GM21576 (cell line): ENCODE measurements around the gene LARP1.
A peak's percentile ranks its signal among the peaks of the same experiment; 100 is the strongest.

Experiments used
- ATAC-seq: cut with Tn5 transposase; IDR thresholded peaks from one replicate; pipeline ENCODE4 v1.9.1; 2021; ENCODE audit warnings: mild to moderate bottlenecking, moderate library complexity; ENCODE audit not compliant: unreplicated experiment

The LARP1 gene

DNA sequence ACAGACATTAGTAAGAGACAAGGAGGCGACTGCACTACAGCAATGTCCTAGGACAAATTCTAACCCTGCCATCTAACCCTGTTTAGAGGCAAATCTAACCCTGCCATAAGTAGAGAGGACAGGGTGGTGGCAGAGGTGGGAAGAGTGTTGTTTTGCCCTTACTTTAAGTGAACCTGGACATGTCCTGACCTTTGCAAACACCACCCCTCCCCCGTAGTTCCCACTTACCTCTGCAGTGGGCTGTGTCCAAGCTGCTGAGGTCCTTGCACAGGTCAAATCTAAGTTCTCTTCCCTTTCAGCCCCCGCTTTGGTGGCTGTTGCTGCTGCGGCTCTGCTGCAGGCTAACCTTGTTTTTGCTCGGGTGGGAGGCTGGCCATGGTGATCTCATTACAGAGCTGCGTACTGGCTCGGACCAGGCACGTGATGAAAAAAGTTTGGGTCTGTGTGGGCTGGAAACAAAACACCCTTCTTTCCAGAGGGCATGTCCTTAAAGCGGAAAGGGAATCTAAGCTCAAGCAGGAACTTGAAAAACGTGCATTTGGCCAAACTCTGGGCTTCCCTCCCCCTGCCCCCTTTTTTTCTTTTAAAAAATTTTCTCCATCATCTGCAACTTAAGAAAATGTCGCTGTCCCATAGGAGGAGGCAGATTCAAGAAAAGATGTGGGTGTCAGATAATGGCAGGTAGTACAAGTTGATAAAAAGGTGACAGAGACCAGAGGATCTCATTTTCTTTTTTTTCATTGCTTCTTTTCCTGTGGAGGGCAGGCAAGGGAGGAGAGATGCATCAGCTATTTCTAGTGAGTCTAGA lies 95.3 kb downstream of the LARP1 start, which contains the start of gene FAXDC2:
TSS of gene FAXDC2 (minus strand) at position 349 of the 808 bp plus-strand sequence. CDS start 12,425 bp downstream, outside the sequence.
- ATAC-seq = no peak

DNA sequence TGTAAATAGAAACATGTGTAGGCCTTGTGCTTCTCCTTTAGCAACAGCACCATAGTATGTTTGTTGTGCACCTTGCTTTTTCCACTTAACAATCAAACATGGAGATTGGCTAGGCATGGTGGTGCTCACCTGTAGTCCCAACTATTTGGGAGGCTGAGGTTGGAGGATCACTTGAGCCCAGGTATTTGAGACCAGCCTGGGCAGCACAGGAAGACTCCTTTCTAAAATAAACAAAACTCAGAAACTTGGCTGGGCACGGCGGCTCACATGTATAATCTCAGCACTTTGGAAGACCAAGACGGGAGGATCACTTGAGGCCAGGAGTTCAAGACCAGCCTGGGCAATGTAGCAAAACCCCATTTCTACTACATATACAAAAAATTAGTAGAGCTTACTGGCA lies 96.2 kb downstream of the LARP1 start:
- no peak for ATAC-seq

DNA sequence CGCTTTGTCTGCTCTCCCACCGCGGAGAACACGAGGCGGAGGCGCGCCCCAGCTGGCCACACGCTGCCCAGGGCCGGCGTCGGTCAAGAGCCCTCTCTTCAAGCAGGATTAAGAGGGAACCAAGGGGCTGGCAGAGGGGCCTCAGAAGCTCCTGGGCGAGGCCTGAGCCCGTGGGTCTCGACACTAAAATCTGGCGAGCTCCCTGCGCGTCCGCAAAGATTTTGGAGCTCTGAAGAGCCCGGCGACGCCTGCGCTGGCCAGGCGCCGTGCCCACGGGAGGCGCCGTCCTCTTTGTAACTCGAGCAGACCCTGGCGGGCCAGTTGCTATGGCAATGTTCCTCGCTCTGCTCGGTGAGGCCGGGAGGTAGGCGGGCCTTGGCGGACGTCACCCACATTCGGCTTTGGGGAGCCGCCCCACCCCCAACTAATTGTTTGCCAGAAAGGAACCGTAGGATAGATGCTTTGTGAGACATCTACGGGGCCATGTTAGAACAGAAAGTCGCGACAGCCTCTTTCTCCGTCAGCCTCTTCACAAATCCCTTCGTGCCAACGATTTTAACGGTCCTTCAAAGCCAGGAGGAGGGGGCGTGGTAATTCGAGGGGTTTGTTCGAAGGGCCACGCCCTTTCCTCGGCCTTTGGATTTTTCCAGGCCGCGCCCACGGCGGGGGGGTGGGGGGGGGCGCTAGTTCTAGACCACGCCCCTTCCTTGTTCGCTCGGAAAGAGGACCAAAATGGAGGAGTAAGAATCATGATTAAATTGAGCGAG lies 102.5 kb downstream of the LARP1 start:
- ATAC-seq = peak; percentile 60

DNA sequence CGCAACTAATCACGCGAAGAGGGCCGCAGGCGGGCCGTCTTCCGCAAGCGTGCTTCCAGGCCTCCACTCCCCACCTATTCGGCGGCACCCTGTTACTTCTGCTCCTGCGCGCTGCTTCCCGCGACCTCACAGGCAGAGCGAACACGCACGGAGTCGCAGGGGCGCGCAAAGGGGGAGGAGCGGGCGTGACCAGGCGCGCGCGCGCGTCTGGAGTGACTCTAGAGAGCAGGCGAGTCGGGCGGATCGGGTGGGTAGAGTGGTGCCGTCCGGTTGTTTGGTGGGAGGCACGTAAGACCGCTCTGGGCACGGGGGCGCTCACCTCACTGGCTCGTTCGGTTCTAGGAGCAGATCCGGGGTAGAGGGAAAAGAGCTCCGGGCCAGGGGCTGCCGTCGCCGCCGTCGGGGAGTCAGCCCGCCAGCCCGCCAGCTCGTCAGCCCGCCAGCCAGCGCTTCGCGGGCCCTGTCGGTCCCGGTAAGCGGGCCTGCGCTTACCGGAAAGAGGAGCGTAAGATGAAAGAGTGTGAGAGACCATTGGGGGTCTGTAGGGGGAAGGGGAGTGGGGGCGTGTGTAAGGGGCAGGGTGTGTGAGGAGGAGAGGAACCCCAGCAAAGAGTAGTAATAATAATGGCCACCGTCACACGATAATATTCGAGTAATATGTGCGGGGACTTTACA lies 103.3 kb downstream of the LARP1 start, which contains the start of gene CNOT8:
TSS of gene CNOT8 (plus strand) at position 331 of the 675 bp plus-strand sequence. CDS start 4,652 bp downstream, outside the sequence.
- peak; percentile 71 for ATAC-seq

DNA sequence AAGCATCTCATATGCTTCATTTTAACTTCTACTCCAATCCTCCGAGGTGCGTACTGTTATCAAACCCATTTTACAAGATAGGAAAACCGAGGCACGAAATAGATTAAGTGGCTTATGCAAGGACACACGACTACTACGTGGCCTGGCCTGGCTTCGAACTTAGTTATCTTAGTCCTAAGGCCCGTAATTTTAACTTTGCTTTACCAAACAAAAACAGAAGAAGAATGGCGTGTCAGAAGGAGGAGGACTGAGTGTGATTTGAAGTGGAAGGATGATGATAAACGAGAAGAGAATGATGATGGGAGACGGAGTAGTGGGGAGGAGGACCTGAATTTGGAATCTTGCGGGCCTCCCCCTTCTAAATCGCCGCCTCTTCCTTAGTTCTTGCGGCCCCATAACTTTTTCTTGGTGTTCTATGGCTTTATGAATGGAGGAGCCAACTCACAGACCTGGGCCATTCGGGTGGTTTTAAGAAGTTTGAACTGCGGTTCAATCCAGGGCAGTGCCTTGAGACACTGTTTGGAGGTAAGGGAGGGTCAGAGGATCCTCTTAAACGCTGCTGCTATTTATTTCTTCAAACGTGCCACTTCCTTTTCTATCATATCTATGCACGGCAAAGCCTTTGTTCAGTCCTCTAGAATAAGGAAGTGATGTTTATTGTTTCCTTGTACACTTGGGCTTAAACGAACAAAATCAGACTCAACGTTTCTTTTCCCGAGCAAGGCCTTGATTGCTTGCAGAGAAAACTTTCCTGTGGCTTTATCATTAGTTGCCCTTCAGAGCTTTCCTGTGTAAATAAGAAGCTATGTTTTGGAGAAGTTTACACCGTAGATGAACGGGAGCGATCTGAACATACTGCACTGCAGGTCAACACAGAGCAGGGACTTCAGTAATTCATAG lies 104.0 kb downstream of the LARP1 start:
- ATAC-seq = no peak

DNA sequence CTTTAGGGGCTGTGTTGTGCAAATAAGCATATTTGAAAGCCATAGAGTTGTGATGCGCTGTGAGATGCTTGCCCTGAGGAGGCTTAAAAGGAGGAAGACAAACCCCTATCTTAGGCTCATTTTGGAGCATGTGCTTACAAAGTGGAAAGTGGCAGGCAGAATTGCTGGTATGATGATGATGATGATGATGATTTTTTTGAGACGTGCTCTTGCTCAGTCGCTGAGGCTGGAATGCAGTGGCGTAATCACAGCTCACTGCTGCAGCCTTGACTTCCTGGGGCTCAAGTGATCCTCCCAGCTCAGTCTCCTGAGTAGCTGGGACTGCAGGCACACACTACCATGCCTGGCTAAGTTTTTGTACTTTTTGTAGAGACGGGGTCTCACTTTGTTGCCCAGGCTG lies 104.9 kb downstream of the LARP1 start:
- ATAC-seq = no peak

DNA sequence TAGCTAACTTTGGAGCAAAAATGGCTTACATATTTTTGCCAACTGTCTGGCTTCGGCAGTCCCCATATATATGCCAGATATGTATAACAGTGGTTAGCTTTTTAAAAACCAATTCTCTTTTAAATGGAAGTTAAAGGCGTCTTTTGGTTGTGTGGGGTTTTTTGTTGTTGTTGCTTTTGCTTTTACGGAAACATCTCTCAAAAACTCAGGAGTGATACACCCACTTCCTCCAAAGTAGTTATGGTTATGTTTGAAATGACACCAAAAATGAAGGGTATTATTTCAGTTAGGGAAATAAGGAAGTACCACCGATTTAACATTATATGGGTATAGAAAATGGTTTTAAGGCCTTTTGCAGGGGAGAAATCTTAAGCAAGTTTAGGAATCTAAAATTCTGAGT lies 105.6 kb downstream of the LARP1 start:
- ATAC-seq = no peak

DNA sequence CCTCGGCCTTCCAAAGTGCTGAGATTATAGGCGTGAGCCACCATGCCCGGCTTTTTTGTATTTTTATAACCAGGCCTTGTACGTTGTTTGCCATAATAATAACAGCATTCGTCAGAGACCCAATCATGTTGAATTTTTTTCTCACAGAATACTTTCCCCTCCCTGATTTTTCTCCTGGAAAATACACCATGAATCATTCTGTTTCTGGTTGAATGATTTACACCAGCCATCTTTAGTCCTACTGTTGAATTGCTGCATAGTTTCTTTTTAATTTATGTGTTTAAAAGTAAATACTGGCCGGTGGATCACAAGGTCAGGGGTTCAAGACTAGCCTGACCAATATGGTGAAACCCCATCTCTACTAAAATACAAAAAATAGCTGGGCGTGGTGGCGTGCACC lies 106.8 kb downstream of the LARP1 start:
- ATAC-seq = no peak

DNA sequence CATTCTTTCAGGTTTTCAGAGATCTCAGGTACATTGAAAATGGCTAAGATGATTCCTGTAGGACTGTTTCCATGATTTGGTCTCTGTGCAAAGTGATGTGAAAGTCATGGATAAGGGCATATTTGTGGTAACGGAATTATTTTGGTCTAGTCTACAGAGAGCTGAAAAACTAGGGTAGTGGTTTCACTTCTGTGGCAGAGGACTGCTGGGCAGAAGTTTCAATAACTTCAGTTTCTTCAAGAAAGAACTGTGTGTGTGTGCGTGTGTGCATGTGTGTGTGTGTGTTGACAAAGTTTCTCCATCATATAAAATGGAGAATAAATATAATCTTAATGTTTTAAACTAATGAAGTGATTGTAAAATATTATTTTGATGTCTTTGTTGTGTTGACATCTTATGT lies 107.6 kb downstream of the LARP1 start:
- no peak for ATAC-seq

DNA sequence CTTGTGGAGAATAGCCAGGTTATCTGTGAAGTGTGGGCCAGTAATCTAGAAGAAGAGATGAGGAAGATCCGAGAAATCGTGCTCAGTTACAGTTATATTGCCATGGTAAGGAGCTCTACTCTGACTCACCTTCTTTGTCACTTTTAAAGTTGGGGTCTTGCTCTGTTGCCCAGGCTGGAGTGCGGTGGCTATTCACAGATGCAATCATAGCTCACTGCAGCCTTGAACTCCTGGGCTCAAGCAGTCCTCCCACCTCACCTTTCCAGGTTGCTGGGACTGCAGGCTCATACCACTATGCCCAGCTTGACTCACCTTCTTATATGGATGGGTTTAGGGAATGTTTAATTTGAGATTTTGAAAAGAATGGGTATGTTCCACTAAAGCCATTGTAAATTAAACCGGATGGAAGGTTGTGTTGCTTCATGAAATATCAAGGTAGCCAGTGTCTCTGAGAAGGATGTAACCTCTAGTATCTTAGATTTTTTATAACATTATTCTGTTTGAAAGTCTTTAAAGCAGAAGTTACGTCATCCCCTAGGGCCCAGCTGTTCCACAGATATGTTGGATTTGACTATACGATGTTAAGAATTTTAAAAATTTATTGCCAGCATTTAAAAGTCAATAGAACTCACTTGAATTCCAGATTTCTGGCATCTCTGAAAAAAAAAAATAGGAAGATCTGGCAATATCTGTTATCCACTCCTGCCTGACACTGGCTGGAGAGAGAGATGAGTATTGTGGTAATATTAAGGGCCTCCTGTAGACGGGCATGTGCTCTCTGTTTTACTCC lies 108.3 kb downstream of the LARP1 start:
- no peak for ATAC-seq

DNA sequence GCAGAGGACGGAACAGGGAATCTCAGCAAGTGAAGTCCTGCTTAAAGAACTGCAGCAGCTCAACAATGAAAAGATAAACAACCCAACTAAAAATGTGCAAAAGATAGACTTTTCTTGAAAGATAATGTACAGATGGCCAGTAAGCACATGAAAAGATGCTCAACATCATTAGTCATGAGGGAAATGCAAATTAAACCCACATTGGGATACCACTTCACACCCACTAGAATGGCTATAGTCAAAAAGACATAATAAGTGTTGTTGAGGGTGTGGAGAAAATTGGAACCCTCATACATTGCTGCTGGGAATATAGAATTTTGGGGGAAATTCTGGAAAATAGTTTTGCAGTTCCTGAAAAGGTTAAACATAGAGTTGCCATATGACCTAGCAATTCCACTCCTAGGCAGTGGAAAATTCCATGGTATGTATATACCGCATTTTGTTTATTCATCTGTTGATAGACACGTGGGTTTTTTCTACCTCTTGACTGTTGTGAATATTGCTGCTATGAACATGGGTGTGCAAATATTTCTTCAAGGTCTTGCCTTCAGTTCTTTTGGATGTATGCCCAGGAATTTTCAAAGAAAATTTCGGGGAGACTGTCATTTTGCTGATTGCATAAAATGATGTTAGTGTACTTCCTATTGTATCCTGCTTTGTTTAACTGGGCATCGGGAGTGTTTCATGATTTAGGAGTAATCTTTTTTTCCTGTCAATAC lies 110.4 kb downstream of the LARP1 start:
- no peak for ATAC-seq

DNA sequence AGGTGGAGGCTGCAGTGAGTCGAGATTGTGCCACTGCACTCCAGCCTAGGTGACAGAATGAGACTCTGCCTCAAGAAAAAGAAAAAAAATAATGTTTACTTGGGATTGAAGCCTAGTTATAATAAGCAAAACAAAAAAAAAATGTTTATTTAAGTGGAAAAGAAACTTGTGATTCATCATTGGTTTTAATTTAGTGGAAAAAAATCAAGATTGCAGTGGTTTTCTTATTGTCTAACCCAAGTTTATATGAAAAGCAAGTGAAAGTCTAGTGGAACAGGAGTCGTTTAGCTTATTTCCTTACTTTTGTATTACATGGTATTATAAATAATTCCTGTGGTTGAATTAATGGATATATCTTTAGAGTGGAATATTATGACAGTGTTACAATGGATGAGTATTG lies 111.7 kb downstream of the LARP1 start:
- no peak for ATAC-seq
